Measurements from ENCODE around the gene OR8S1.

OR8S1 gene

GRCh38 chr12:48556631-48557030, 31.2 kb downstream of the OR8S1 start:
- DNase-seq: no peak

DNA sequence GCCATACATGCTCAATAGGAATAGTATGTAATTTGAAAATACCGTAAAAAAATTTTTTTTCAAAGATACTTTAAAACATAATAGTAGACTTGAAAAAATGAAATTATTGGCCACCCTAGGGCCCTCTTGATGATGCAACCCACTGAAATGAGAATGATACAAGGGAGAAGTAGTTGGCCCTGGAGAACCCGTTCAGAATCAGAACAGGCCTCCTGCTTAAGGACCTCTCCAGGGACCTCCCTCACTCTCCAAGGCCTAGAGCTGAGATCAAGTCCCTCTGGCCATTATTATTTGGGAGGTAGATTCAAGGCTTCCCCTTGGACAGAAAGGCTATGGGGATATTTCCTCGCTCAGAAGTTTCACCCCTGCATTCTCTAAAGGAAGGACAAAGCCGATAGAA, 32.5 kb downstream of the OR8S1 start:
- no peak for DNase-seq

DNA sequence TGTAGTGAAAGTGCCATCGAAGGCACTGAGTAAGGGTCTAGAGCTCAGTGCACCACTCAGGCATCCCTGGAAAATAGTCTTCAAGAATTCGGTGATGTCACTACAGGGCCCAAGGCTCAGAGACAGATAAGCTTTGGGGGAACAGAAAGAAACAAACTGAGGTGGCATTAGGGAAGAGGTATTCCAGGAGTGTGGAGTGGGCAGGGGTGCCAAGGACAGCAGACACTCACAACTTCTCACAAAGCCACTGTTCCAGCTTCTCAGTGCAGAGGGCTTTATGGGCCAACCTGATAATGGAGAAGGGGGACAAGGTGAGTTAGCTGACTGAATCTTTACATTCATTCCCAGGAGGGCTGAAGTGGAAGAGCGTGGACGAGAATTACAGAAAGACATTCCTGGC, 42.3 kb downstream of the OR8S1 start:
- no peak for DNase-seq

DNA sequence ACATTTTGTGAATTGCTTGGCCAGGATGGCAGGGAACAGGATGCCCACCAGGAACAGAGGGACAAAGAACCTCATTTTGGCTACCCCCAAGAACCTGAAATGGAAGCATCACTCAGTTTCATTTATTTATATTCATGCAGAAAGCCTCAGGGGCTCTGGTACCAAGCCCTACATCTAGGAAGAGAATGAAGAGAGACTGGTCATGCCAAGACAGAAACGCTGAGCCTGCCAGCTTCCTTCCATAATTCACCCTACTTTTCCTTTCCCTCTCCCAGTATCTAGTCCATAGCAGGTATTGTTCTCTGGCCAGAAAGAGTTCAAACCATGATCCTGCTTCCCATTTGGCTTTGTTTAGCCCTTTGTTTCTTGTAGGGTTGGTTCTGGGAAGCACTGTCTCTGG, 44.5 kb downstream of the OR8S1 start, which contains the start of gene LALBA:
Gene LALBA, minus strand, starts transcription at position 101 of the 400 bp plus-strand sequence. Its CDS starts 26 bp downstream, at position 75.
- DNase-seq: no peak

- DNase-seq: no peak
Measured at GRCh38 chr12:48572326-48572725, 46.9 kb downstream of the OR8S1 start.

Data from T-helper 2 cell (primary cell).